Fibroblast of lung (primary cell): ENCODE measurements around the gene TXLNA.

Source experiments
- CTCF ChIP-seq, 2 donors: IDR thresholded peaks in 1 of 2; conservative IDR thresholded peaks in 1 of 2; 1 replicate in 1 of 2; 2 replicates in 1 of 2; pipeline ENCODE4 v1.5.1; 2011 to 2012; ENCODE audit warnings: low read length in 2 of 2, control low read depth in 1 of 2, inconsistent platforms in 1 of 2, low read depth in 1 of 2, mild to moderate bottlenecking in 1 of 2
- EZH2 ChIP-seq: IDR thresholded peaks from 2 replicates; pipeline ENCODE4 v1.5.1; 2012; ENCODE audit warnings: low read length, control low read depth, mild to moderate bottlenecking; ENCODE audit errors: missing control alignments

DNA sequence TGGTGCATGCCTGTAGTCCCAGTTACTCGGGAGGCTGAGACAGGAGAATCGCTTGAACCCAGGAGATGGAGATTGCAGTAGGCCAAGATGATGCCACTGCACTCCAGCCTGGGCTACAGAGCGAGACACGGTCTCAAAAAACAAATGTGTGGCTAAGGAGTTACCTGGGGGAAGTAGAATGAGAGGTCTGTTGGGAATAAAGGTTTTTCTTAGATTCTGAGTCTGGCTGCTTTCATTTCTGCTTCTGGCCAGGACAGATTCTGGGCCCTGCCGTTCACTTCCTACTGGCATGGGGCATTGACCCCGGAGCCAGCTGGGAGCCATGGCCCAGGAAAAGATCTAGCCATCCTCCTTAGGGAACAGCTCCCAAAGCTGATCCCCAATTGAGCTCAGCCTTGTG is 29.0 kb downstream of the TXLNA start:
- TF ChIP-seq CTCF (conservative IDR thresholded peaks at IDR 0.05 in 1 of 2, IDR thresholded peaks at IDR 0.05 in 1 of 2; ENCODE audit: low read depth in 1 of 2, low read length in 2 of 2) (no peak), EZH2 (no peak)
